HG03354 (cell line): ENCODE measurements around the gene TNFRSF13B.
"Not testable (repeated sequence)": the region's sequence is repeated elsewhere in the genome, so short reads cannot be mapped to it uniquely, and the experiment has no call there.

ENCODE experiments used
- ATAC-seq: cut with Tn5 transposase; IDR thresholded peaks from one replicate; pipeline ENCODE4 v1.9.1; 2021; ENCODE audit warnings: mild to moderate bottlenecking; ENCODE audit not compliant: unreplicated experiment, poor library complexity, severe bottlenecking

Gene TNFRSF13B

GRCh38 chr17:16968786-16969185 lies 3.1 kb downstream of the TNFRSF13B start:
- ATAC-seq = no peak

GRCh38 chr17:16962804-16963203 lies 9.1 kb downstream of the TNFRSF13B start:
- no peak for ATAC-seq

- ATAC-seq = no peak
These were observed 10.1 kb downstream of the TNFRSF13B start for GRCh38 chr17:16961792-16962191.

GRCh38 chr17:16961022-16961421 lies 10.9 kb downstream of the TNFRSF13B start:
- ATAC-seq = not testable (repeated sequence)

- ATAC-seq = not testable (repeated sequence)
These were observed 16.9 kb downstream of the TNFRSF13B start for GRCh38 chr17:16955011-16955410.

- ATAC-seq = no peak
These were observed 17.4 kb downstream of the TNFRSF13B start for GRCh38 chr17:16954521-16954920.

- no peak for ATAC-seq
These were observed 18.1 kb downstream of the TNFRSF13B start for GRCh38 chr17:16953841-16954240.

- no peak for ATAC-seq
These were observed 18.6 kb downstream of the TNFRSF13B start for GRCh38 chr17:16953347-16953746.

GRCh38 chr17:16952401-16952800 lies 19.5 kb downstream of the TNFRSF13B start:
- ATAC-seq = no peak

GRCh38 chr17:16950488-16950887 lies 21.4 kb downstream of the TNFRSF13B start:
- no peak for ATAC-seq

GRCh38 chr17:16948587-16949376 lies 23.1 kb downstream of the TNFRSF13B start:
- no peak for ATAC-seq

- ATAC-seq = no peak
These were observed 24.4 kb downstream of the TNFRSF13B start for GRCh38 chr17:16947470-16947869.

GRCh38 chr17:16945663-16946218 lies 26.2 kb downstream of the TNFRSF13B start:
- no peak for ATAC-seq

GRCh38 chr17:16945136-16945482 lies 26.8 kb downstream of the TNFRSF13B start:
- ATAC-seq = no peak

- ATAC-seq = no peak
These were observed 27.4 kb downstream of the TNFRSF13B start for GRCh38 chr17:16944334-16945135.

GRCh38 chr17:16943541-16944333 lies 28.2 kb downstream of the TNFRSF13B start:
- ATAC-seq = no peak

- no peak for ATAC-seq
These were observed 28.9 kb downstream of the TNFRSF13B start for GRCh38 chr17:16943032-16943352.

GRCh38 chr17:16942141-16943031 lies 29.5 kb downstream of the TNFRSF13B start:
- no peak for ATAC-seq
